Fibroblast of peridontal ligament (primary cell): Measurements from ENCODE around the gene ARGLU1.
A peak's percentile ranks its signal among the peaks of the same experiment; 100 is the strongest.

Source experiments
- DNase-seq: peaks from one replicate; pipeline ENCODE4 v3.0.0-alpha.2; 2010; ENCODE audit errors: extremely low read depth

The ARGLU1 gene

DNA sequence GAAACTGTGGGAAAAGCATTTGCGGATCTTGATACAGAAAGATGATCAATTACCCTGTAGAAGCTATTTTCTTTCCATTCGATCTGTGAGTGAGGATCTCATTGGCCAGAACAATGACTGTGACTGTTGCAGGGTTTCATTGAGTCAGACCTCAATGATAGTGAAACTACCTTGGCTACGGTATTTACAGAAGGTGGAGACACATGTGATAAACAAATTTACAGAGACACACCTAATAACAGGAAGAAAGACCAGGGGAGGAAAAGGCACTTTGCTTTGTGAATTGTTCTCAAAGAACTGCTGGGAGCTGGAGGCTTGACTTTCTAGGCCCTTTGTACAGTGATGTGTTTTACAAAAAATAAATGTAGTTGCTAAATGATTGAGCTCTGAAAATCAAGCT, 19.9 kb upstream of the ARGLU1 start:
- DNase-seq, result no peak

DNA sequence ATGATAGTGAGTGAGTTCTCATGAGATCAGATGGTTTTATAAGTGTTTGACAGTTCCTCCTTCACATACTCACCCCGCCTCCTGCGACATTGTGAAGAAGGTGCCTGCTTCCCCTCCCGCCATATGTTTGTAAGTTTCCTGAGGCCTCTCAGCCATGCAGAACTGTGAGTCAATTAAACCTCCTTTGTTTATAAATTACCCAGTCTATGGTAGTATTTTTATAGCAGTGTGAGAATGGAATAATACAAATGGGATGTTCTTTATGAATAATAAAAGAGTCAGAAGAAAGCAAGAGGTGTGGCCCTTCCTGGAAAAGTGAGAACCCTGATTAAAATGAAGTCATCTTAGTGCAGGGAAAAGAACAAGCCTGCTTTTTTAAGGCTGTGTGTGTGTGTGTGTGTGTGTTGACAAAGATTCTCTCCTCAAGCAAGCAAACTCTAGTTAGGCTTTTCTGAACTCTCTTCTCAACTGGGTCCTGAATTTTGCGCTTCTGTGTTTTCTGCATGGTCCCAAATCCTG, 18.8 kb upstream of the ARGLU1 start:
- DNase-seq, result no peak

GRCh38 chr13:106581225-106581624, 13.3 kb upstream of the ARGLU1 start:
- DNase-seq, result no peak

DNA sequence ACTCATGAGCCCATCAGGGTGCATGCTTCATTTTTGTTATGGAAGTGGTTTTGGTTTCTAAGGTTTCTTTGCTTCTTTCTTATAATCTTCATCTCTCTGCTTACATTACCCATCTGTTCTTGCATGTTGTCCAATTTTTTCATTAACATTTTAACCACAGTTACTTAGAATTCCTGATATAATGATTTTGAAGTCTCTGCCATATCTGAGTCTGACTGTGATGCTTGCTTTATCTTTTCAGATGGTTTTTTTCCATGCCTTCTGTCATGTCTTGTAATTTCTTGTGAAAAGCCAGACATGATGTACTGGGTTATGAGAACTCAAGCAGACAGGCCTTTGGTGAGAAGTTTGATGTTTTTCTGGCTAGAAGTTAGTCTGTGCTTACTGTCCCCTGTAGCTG, 8.0 kb upstream of the ARGLU1 start:
- no peak for DNase-seq

DNA sequence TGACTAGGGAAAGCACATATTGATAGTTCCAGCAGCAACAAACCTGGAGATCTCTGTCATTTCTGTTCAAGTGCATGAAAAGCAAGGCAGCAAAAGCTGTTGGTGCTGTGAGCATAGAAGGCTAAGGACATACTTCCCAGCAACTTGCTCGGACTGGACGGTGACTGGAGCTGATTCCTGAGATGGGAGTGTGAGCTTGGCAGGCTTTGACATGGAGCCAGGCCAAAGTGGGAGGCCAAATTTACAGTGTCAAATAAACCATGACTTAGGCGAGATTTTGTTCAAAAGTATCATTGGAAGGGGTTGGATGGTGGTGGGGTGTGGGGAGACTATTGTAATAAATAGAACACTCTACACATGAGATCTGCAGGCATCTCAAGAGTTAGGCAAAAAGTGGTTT, 5.9 kb upstream of the ARGLU1 start:
- DNase-seq, result peak; percentile 52

GRCh38 chr13:106573284-106573846, 5.4 kb upstream of the ARGLU1 start:
- DNase-seq, result peak; percentile 70

DNA sequence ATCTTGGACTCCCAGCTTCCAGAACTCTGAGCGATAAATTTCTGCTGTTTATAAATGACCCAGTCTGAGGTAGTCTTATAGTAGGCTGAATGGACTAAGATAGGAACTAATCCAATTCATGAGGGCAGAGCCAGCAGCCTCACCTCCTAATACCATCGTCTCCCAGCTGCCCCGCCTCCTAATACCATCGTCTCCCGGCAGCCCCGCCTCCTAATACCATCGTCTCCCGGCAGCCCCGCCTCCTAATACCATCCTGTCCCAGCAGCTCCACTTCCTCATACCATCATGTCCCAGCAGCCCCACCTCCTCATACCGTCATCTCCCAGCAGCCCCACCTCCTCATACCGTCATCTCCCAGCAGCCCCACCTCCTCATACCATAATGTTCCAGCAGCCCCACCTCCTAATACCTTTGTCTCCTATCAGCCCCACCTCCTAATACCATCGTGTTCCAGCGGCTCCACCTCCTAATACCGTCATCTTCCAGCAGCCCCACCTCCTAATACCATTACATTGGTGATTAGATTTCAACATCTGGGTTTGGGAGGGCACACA, 2.4 kb upstream of the ARGLU1 start:
- no peak for DNase-seq

DNA sequence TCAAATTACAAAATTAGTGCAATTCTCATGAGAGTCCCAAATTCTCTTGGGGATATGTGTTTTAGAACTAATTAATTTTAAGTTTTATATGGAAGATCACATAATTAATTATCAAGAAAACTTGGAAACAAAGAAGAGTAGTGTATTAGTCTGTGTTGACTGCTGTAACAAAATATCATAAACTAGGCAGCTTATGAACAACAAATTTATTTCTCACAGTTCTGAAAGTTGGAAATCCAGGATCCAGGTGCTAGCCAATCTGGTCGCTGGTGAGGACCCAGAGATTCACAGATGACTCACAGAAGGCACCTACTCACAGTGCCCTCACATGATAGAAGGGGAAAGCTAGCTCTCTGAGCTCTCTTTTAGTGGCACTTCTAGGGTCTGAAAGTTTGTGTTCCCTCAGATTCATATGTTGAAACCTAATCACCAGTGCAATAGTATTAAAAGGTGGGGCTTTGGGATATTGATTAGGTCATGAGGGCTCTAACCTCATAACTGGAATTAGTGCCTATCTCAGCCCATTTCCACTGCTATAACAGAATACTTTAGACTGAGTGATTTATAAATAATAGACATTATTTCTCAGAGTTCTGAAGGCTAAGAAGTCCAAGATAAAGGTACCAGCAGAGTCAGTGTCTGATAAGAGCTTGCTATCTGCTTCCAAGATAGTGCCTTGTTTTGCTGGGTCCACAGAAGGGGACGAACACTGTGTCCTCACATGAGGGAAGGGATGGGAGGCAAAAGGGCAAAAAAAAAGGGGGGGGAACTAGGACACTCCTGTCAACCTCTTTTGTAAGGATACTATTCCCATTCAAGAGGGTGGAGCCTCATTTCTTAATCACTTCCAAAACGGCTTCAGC, 1.5 kb upstream of the ARGLU1 start:
- DNase-seq, result no peak

DNA sequence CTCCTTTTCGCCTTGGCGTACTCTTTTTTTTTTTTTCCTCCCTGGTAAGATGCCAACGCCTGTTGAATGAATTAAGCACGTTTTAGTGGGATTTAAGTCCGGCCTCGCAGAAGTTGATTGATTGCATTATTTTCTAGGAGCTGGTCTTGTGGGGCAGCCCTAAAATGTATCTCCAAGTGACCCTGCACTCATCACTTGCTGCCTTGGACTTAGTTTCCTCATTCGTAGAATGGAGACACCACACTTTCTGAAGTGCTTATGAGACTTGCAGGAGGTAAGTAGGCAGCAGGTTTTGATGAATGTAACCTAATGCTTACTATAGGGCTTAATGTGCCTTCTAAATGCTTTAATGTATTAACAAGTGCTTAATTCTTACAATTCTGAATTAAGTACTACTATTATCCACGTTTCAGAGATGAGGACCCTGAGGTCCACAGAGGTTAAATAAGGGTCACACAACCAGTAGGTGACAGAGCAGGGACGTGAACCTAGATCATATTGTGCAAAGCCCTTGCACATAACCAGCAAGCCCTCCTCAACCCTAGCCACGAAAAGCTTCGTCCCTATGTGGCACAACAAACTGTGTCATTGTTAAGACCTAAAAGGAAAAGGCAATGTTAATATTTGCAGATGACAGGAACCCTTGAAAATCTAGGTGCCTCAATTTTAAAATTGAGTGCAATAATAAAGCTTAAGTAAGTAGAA, 514 bp upstream of the ARGLU1 start:
- no peak for DNase-seq

DNA sequence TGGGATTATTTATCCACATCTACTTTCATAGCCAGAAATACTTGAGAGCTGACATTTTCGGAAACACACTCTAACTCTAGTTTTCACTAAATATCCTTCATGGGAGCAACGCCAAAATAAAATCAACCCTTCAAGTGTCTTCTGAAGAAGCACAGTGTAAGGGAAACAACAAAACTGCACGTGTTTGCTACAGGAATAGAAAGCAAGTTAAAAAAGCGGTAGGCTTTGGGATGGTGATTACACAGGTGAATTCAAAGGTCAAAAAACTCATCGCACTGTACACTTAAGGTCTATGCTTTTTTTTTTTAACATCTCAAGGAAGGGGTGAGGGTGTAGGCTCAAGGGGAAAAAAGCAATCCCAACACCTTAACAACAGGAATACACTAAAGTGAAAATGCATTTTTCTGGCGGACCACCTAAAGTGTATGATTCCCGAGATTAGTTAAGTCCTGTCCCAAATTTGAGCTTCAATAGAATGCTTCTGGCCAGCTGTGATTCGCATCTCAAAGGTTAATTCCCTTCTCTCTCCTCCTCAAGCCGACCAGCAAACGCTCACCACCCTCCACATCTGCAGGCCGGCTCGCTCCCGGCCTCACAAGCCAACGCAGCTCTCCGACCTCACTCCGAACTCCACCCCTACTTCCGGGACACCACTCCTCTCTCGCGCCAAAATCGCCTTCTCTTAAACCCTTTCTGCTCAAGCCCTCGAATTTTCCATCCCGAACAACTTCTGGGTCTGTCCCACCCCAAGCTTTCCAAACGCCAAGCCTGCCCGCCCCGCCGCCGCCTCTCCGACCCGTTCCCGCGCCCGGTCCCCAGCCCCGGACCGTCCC, 1.1 kb downstream of the ARGLU1 start:
- peak; percentile 43 for DNase-seq

DNA sequence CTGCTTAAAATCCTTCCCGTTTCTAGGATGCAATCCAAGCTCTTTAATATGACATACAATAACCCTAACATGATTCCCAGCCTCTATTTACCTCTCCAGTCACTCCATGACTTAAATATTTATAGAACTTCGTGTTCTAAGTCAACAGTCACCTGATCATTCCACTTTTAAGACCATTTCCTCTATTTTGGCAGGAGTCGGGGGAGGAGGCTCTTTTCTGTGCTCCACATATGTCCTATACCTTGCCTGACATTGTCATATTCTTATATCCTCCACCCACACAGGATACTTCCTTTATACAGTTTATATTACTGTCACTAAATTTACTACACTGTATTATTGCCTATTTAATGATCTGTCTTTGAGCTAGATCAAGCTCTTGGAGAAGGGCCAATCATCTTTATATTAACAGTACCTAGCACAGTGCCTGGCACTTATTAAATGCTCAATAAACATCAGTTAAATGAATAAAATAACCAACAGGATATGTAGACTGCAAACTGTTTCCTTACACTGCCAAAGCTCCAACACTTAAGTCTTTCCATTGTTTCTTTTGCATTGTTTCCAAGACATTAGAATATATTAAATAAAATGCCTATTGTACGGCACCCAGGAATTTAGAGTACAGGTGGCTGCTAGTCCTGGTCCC, 2.7 kb downstream of the ARGLU1 start:
- DNase-seq, result no peak

- DNase-seq, result peak; percentile 30
Observed at GRCh38 chr13:106562301-106562700, 5.6 kb downstream of the ARGLU1 start.

- peak; percentile 49 for DNase-seq
Observed at GRCh38 chr13:106561551-106562170, 6.3 kb downstream of the ARGLU1 start.

DNA sequence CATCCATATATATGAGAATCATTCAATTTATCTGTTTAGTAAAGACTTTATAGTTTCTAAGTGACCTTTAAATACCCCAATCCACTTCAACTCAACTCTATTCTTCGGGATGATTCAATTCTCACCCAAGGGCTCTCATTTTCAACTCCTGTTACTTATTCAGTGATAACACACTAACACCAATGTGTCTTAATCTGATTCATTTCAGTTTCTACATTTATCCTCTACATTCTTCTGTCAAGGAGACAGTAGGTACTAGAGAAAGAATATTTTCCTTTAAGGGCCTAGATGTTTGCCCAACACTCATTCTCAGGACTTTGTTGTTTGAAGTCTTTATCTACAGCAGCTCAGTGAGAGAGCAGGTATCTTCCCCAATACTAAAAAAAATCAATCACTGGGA, 7.1 kb downstream of the ARGLU1 start:
- no peak for DNase-seq

- no peak for DNase-seq
Observed at GRCh38 chr13:106558527-106558926, 9.4 kb downstream of the ARGLU1 start.

DNA sequence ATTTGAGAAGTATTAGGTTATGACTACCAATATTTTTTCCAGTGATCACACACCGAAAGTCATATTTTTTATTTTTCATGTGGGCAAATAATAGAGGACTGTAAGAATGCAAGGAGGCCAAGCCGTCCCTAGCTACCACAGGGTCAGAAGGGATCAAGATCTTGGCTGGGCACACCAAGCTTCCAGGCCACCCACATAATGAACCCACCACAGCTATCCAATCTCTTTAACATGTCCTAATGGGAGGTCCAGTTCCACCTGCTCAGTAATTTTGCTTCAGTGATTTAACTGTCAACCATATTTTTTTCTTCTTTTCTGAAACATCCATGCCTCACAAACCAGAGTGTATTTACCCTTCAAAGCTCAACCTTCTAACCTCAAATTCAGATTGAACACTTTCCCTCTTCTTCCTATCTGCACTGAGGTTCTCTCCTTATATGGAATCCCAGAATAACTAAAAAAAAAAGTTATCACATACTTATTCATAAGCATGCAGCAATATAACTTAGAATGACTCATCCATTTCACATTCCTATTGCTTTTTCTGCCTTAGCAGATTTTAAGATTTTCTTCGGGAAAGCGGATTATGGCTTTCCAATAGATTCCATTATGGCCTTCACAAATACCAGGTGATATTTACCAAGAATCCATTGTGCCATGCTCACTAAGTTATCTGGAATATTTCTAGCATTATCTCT, 12.2 kb downstream of the ARGLU1 start:
- DNase-seq, result peak; percentile 46

DNA sequence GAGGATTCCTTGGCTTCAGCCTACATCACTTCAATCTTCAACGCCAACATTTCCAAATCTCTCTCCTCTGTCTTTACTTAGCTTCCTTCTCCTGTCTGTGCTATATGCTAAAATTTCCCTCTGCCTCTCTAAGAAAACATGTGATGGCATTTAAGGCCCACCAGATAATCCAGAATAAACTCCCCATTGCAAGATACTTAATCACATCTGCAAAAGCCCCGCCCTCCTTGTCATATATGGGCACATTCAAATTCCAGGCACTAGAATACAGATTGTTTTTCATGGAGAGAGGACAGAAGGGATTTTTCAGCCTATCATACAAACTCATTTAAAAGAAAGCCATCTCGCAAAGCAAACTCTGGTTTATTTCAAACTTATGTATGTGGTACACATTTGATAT, 16.2 kb downstream of the ARGLU1 start:
- no peak for DNase-seq

DNA sequence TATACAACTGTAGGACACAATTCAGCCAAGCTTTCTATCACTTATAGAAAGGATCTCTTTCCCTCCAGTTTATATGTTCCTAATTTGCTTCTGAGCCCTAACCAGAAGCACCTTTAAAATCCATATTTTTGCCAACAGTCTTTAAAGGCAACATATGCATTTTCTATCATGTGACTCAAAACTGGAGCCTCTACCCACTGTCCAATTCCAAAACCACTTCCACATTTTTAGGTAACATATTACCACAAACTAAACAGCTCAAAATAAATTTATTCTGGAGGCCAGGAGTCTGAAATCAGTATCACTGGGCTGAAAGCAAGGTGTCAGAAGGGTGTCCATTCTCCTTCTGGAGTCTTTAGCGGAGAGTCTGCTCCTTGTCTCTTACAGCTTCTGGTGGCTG, 16.6 kb downstream of the ARGLU1 start:
- DNase-seq, result no peak

- DNase-seq, result no peak
Observed at GRCh38 chr13:106550570-106551135, 17.3 kb downstream of the ARGLU1 start.
